Measurements from ENCODE around the gene PI4KA. TPM values are rescaled to one million over a fixed set of nuclear protein-coding genes. Genes with fewer than 3 reads are reported as not detected.
"Not testable (repeated sequence)": the region's sequence is repeated elsewhere in the genome, so short reads cannot be mapped to it uniquely, and the experiment has no call there.

PI4KA gene
- total RNA-seq, 5 donors from 2014 or later (not counting 1 experiment from before 2014, with no cell fraction given) = 135 to 187 (median 143) TPM

GRCh38 chr22:20720692-20721408, 137.8 kb downstream of the PI4KA start:
- no peak overlapping the region for H3K4me3 ChIP-seq (ENCODE audit: control insufficient read depth in 1 of 2, extremely low read depth in 1 of 2, low read length in 1 of 2)
- Mint-ChIP-seq H3K9me3 (no peaks in the 10 kb centered on the region), H3K27me3 (no peaks in the 10 kb centered on the region), H3K27ac (no peak overlapping the region), H3K4me3 (no peak overlapping the region), H3K4me1 (no peaks in the 10 kb centered on the region), H3K36me3 (peaks cover 17% of the 10 kb centered on the region)
- no peaks in the 10 kb centered on the region for H3K4me1 ChIP-seq (ENCODE audit: control insufficient read depth in 1 of 2, extremely low read depth in 1 of 2, insufficient read depth in 2 of 2, low read length in 2 of 2)
- H3K27ac ChIP-seq (ENCODE audit: low read length) = no peak overlapping the region
- no peaks in the 10 kb centered on the region for H3K9me3 ChIP-seq
- H3K27me3 ChIP-seq (replicated peaks in 1 of 2; ENCODE audit: control insufficient read depth in 2 of 2, extremely low read depth in 1 of 2, insufficient read depth in 2 of 2, low read length in 1 of 2) = no peaks in the 10 kb centered on the region
- ATAC-seq (replicated peaks in 1 of 4) (no peak), DNase-seq (no peak)
- POLR2A ChIA-PET = no interaction called here
- H3K36me3 ChIP-seq (ENCODE audit: control insufficient read depth in 2 of 2, extremely low read depth in 1 of 2, insufficient read depth in 1 of 2, low read length in 1 of 2) = peaks cover 0 to 14% of the 10 kb centered on the region in 2 donors
- WGBS (ENCODE audit: insufficient coverage) = 100% methylated on average over 6 of the region's 13 CpGs
- CTCF ChIA-PET = no interaction called here

GRCh38 chr22:20718727-20719126, 139.9 kb downstream of the PI4KA start:
- DNase-seq; H3K4me1 ChIP-seq (ENCODE audit: control insufficient read depth in 1 of 2, extremely low read depth in 1 of 2, insufficient read depth in 2 of 2, low read length in 2 of 2); H3K27ac ChIP-seq (ENCODE audit: low read length); POLR2A ChIA-PET; H3K27me3 ChIP-seq (replicated peaks in 1 of 2; ENCODE audit: control insufficient read depth in 2 of 2, extremely low read depth in 1 of 2, insufficient read depth in 2 of 2, low read length in 1 of 2); H3K4me3 Mint-ChIP-seq; H3K9me3 ChIP-seq; H3K4me1 Mint-ChIP-seq; CTCF ChIA-PET; H3K27me3 Mint-ChIP-seq; H3K27ac Mint-ChIP-seq; ATAC-seq (replicated peaks in 1 of 4); H3K9me3 Mint-ChIP-seq; H3K4me3 ChIP-seq (ENCODE audit: control insufficient read depth in 1 of 2, extremely low read depth in 1 of 2, low read length in 1 of 2): not testable (repeated sequence)
- peaks cover 12% of the 10 kb centered on the region for H3K36me3 Mint-ChIP-seq
- peaks cover 4 to 16% of the 10 kb centered on the region in 2 donors for H3K36me3 ChIP-seq (ENCODE audit: control insufficient read depth in 2 of 2, extremely low read depth in 1 of 2, insufficient read depth in 1 of 2, low read length in 1 of 2)
- 100% methylated on average over 2 of the region's 13 CpGs for WGBS (ENCODE audit: insufficient coverage)

GRCh38 chr22:20717981-20718380, 140.6 kb downstream of the PI4KA start:
- POLR2A ChIA-PET; H3K27me3 Mint-ChIP-seq; H3K4me1 Mint-ChIP-seq; CTCF ChIA-PET; H3K27ac ChIP-seq (ENCODE audit: low read length); H3K4me1 ChIP-seq (ENCODE audit: control insufficient read depth in 1 of 2, extremely low read depth in 1 of 2, insufficient read depth in 2 of 2, low read length in 2 of 2); H3K27me3 ChIP-seq (replicated peaks in 1 of 2; ENCODE audit: control insufficient read depth in 2 of 2, extremely low read depth in 1 of 2, insufficient read depth in 2 of 2, low read length in 1 of 2); DNase-seq; H3K9me3 ChIP-seq; H3K9me3 Mint-ChIP-seq; H3K27ac Mint-ChIP-seq; H3K4me3 ChIP-seq (ENCODE audit: control insufficient read depth in 1 of 2, extremely low read depth in 1 of 2, low read length in 1 of 2); H3K4me3 Mint-ChIP-seq; ATAC-seq (replicated peaks in 1 of 4): not testable (repeated sequence)
- peaks cover 12% of the 10 kb centered on the region for H3K36me3 Mint-ChIP-seq
- H3K36me3 ChIP-seq (ENCODE audit: control insufficient read depth in 2 of 2, extremely low read depth in 1 of 2, insufficient read depth in 1 of 2, low read length in 1 of 2) = peaks cover 4 to 19% of the 10 kb centered on the region in 2 donors
- WGBS (ENCODE audit: insufficient coverage) = 83% methylated on average over 4 of the region's 7 CpGs

GRCh38 chr22:20717213-20717866, 141.3 kb downstream of the PI4KA start:
- CTCF ChIA-PET = not testable (repeated sequence)

GRCh38 chr22:20713116-20713515, 145.5 kb downstream of the PI4KA start:
- DNase-seq; H3K27ac Mint-ChIP-seq; ATAC-seq (replicated peaks in 1 of 4); H3K4me3 Mint-ChIP-seq; CTCF ChIA-PET; H3K4me1 ChIP-seq (ENCODE audit: control insufficient read depth in 1 of 2, extremely low read depth in 1 of 2, insufficient read depth in 2 of 2, low read length in 2 of 2); H3K27ac ChIP-seq (ENCODE audit: low read length); H3K9me3 Mint-ChIP-seq; H3K27me3 Mint-ChIP-seq; H3K9me3 ChIP-seq; H3K27me3 ChIP-seq (replicated peaks in 1 of 2; ENCODE audit: control insufficient read depth in 2 of 2, extremely low read depth in 1 of 2, insufficient read depth in 2 of 2, low read length in 1 of 2); POLR2A ChIA-PET; H3K4me3 ChIP-seq (ENCODE audit: control insufficient read depth in 1 of 2, extremely low read depth in 1 of 2, low read length in 1 of 2); H3K4me1 Mint-ChIP-seq: not testable (repeated sequence)
- H3K36me3 ChIP-seq (ENCODE audit: control insufficient read depth in 2 of 2, extremely low read depth in 1 of 2, insufficient read depth in 1 of 2, low read length in 1 of 2) = peaks cover 4 to 13% of the 10 kb centered on the region in 2 donors
- H3K36me3 Mint-ChIP-seq = peaks cover 10% of the 10 kb centered on the region
- WGBS (ENCODE audit: insufficient coverage) = 100% methylated on average over 2 of the region's 13 CpGs

More at GRCh38 chr22:20717213-20717866, 141.3 kb downstream of the PI4KA start:
- H3K27ac ChIP-seq (ENCODE audit: low read length); H3K36me3 Mint-ChIP-seq; H3K9me3 Mint-ChIP-seq; H3K27me3 ChIP-seq (replicated peaks in 1 of 2; ENCODE audit: control insufficient read depth in 2 of 2, extremely low read depth in 1 of 2, insufficient read depth in 2 of 2, low read length in 1 of 2); H3K4me1 Mint-ChIP-seq; ATAC-seq (replicated peaks in 1 of 4); H3K4me3 ChIP-seq (ENCODE audit: control insufficient read depth in 1 of 2, extremely low read depth in 1 of 2, low read length in 1 of 2); H3K4me1 ChIP-seq (ENCODE audit: control insufficient read depth in 1 of 2, extremely low read depth in 1 of 2, insufficient read depth in 2 of 2, low read length in 2 of 2); H3K9me3 ChIP-seq; H3K27ac Mint-ChIP-seq; H3K4me3 Mint-ChIP-seq; POLR2A ChIA-PET; H3K27me3 Mint-ChIP-seq; DNase-seq: not testable (repeated sequence)
- peaks cover 4 to 20% of the 10 kb centered on the region in 2 donors for H3K36me3 ChIP-seq (ENCODE audit: control insufficient read depth in 2 of 2, extremely low read depth in 1 of 2, insufficient read depth in 1 of 2, low read length in 1 of 2)
- 100% methylated on average over 3 of the region's 17 CpGs for WGBS (ENCODE audit: insufficient coverage)

- H3K4me3 ChIP-seq (ENCODE audit: control insufficient read depth in 1 of 2, extremely low read depth in 1 of 2, low read length in 1 of 2); H3K27ac ChIP-seq (ENCODE audit: low read length); H3K4me1 ChIP-seq (ENCODE audit: control insufficient read depth in 1 of 2, extremely low read depth in 1 of 2, insufficient read depth in 2 of 2, low read length in 2 of 2); DNase-seq; POLR2A ChIA-PET; H3K4me1 Mint-ChIP-seq; H3K27me3 Mint-ChIP-seq; H3K4me3 Mint-ChIP-seq; H3K9me3 ChIP-seq; H3K27ac Mint-ChIP-seq; H3K27me3 ChIP-seq (replicated peaks in 1 of 2; ENCODE audit: control insufficient read depth in 2 of 2, extremely low read depth in 1 of 2, insufficient read depth in 2 of 2, low read length in 1 of 2); H3K9me3 Mint-ChIP-seq; ATAC-seq (replicated peaks in 1 of 4); CTCF ChIA-PET: not testable (repeated sequence)
- peaks cover 11% of the 10 kb centered on the region for H3K36me3 Mint-ChIP-seq
- H3K36me3 ChIP-seq (ENCODE audit: control insufficient read depth in 2 of 2, extremely low read depth in 1 of 2, insufficient read depth in 1 of 2, low read length in 1 of 2) = peaks cover 0 to 14% of the 10 kb centered on the region in 2 donors
- 100% methylated on average over 1 of the region's 11 CpGs for WGBS (ENCODE audit: insufficient coverage)
These were observed 148.6 kb downstream of the PI4KA start for GRCh38 chr22:20709966-20710365.
